Lung (tissue), 12 donors: ENCODE results near the gene KIAA2012. TPM values are rescaled to one million over a fixed set of nuclear protein-coding genes. Genes with fewer than 3 reads are reported as not detected.

Experiments
- ATAC-seq: fragments of 200-7000 bp; cut with Tn5 transposase; one replicate; pipeline ENCODE4 v1.9.1; 2020; ENCODE audit warnings: moderate number of reproducible peaks; ENCODE audit not compliant: insufficient read depth, low FRiP score
- DNase-seq, 3 donors: peaks; one replicate each; pipeline ENCODE4 v3.0.0-alpha.2; 2013 to 2017
- H3K27ac ChIP-seq, 2 donors: one replicate each; pipeline ENCODE4 v1.5.1; 2013; ENCODE audit warnings: mild to moderate bottlenecking in 2 of 2, moderate library complexity in 2 of 2, control low read depth in 1 of 2, inconsistent platforms in 1 of 2, low read depth in 1 of 2, low read length in 1 of 2
- H3K27me3 ChIP-seq, 3 donors: one replicate each; pipeline ENCODE4 v1.5.1; 2013; ENCODE audit warnings: low read length in 2 of 3; ENCODE audit not compliant: control insufficient read depth in 3 of 3, insufficient read depth in 3 of 3
- H3K36me3 ChIP-seq, 4 donors: one replicate each; pipeline ENCODE4 v1.5.1; 2013; ENCODE audit warnings: low read length in 4 of 4, mild to moderate bottlenecking in 1 of 4, moderate library complexity in 1 of 4; ENCODE audit not compliant: control insufficient read depth in 4 of 4, insufficient read depth in 4 of 4
- H3K4me1 ChIP-seq, 5 donors: one replicate each; pipeline ENCODE4 v1.5.1; 2013; ENCODE audit warnings: low read length in 5 of 5, mild to moderate bottlenecking in 2 of 5, moderate library complexity in 1 of 5; ENCODE audit not compliant: control insufficient read depth in 5 of 5, insufficient read depth in 5 of 5
- H3K4me3 ChIP-seq: one replicate; pipeline ENCODE4 v1.5.1; 2013; ENCODE audit warnings: mild to moderate bottlenecking, control low read depth, moderate library complexity
- H3K9ac ChIP-seq, 2 donors: one replicate each; pipeline ENCODE4 v1.5.1; 2013; ENCODE audit warnings: low read length in 2 of 2, control low read depth in 1 of 2; ENCODE audit not compliant: insufficient read depth in 1 of 2
- H3K9me3 ChIP-seq, 4 donors: one replicate each; pipeline ENCODE4 v1.5.1; 2013; ENCODE audit warnings: low read length in 3 of 4, mild to moderate bottlenecking in 1 of 4, moderate library complexity in 1 of 4; ENCODE audit not compliant: control insufficient read depth in 4 of 4, insufficient read depth in 3 of 4
- CTCF ChIP-seq: IDR thresholded peaks from 2 replicates; pipeline ENCODE4 v1.5.1; 2012; ENCODE audit warnings: mild to moderate bottlenecking; ENCODE audit errors: control extremely low read depth, extremely low read depth
- WGBS, 2 donors: extraction: QIAGEN DNeasy Blood & Tissue Kit; methylation state at CpG; one replicate each; pipeline ENCODE4 v1.1.7; 2013; 5-methylcytosine and 5-hydroxymethylcytosine counted together
- polyA plus RNA-seq, 2 donors: library from polyadenylated mRNA; stranded (reverse); fragments of 200-250 nt; gene quantifications; one replicate each; pipeline ENCODE4 v1.2.1, GENCODE V29; 2013
- total RNA-seq, 2 donors: library from RNA; depleted of rRNA in 1 of 2; stranded (reverse); fragments of >200 nt in 1 of 2; gene quantifications; one replicate each; pipeline ENCODE4 v1.2.1, GENCODE V29; 2014 to 2021
- donor health status: control.
- donor health status: control.
- donor health status: Bipolar disorder and iron deficiency.
- donor health status: healthy.
- donor health status: DM: yes; HTN: yes; CAD: no.

Gene KIAA2012
- total and polyA plus RNA-seq, 4 donors, result 0.69 to 8.5 (median 3.6) TPM

- ATAC-seq (no peak), DNase-seq (peak in 1 of 3 donors; percentile 33)
- no peaks in the 10 kb centered on the region for H3K27me3 ChIP-seq
- peaks cover 0 to 28% (median 16%) of the 10 kb centered on the region in 5 donors for H3K4me1 ChIP-seq
- 82 to 91% methylated on average over 5 of the region's 5 CpGs for WGBS, 2 donors
- H3K4me3 ChIP-seq, result no peak overlapping the region
- no peak overlapping the region for H3K27ac ChIP-seq
- no peak overlapping the region for H3K9ac ChIP-seq
- no peaks in the 10 kb centered on the region for H3K36me3 ChIP-seq
- H3K9me3 ChIP-seq, result no peaks in the 10 kb centered on the region
- TF ChIP-seq CTCF, result no peak
Observed at GRCh38 chr2:202025816-202026215, 47.2 kb upstream of the KIAA2012 start.

GRCh38 chr2:202026507-202026906 lies 46.5 kb upstream of the KIAA2012 start:
- no peak for TF ChIP-seq CTCF
- Histone ChIP-seq H3K27ac (no peak overlapping the region), H3K9me3 (no peaks in the 10 kb centered on the region), H3K27me3 (no peaks in the 10 kb centered on the region), H3K36me3 (no peaks in the 10 kb centered on the region), H3K9ac (no peak overlapping the region), H3K4me1 (peaks cover 0 to 35% (median 16%) of the 10 kb centered on the region in 5 donors), H3K4me3 (no peak overlapping the region)
- DNase-seq (no peak), ATAC-seq (no peak)
- WGBS, 2 donors, result 84 to 87% methylated on average over 5 of the region's 5 CpGs

- Histone ChIP-seq H3K27me3 (no peaks in the 10 kb centered on the region), H3K4me3 (no peak overlapping the region), H3K27ac (no peak overlapping the region), H3K36me3 (peaks cover 0 to 2% (median 0%) of the 10 kb centered on the region in 4 donors), H3K9me3 (peaks cover 0 to 4% (median 0%) of the 10 kb centered on the region in 4 donors), H3K4me1 (peaks cover 0 to 36% (median 13%) of the 10 kb centered on the region in 5 donors), H3K9ac (no peak overlapping the region)
- WGBS, 2 donors, result 87 to 95% methylated on average over 4 of the region's 4 CpGs
- ATAC-seq (no peak), DNase-seq (peak; percentile 26 to 83 (median 74))
- TF ChIP-seq CTCF, result no peak
Observed at GRCh38 chr2:202030691-202031090, 42.4 kb upstream of the KIAA2012 start.

GRCh38 chr2:202031246-202031951 lies 41.7 kb upstream of the KIAA2012 start:
- TF ChIP-seq CTCF, result no peak

More at GRCh38 chr2:202031246-202031951, 41.7 kb upstream of the KIAA2012 start:
- Histone ChIP-seq H3K36me3 (peaks cover 0 to 9% (median 0%) of the 10 kb centered on the region in 4 donors), H3K9me3 (peaks cover 0 to 7% (median 0%) of the 10 kb centered on the region in 4 donors), H3K4me1 (peaks cover 0 to 40% (median 17%) of the 10 kb centered on the region in 5 donors), H3K27me3 (no peaks in the 10 kb centered on the region), H3K27ac (no peak overlapping the region), H3K9ac (peak overlapping the region in 1 of 2 donors; percentile 44), H3K4me3 (no peak overlapping the region)
- WGBS, 2 donors, result 60 to 66% methylated on average over 4 of the region's 4 CpGs
- no peak for ATAC-seq
- DNase-seq, result peak in 2 of 3 donors; percentile 69 to 88
